HG02588 (cell line): ENCODE results near the gene SAMD10.
"Not testable (repeated sequence)": the region's sequence is repeated elsewhere in the genome, so short reads cannot be mapped to it uniquely, and the experiment has no call there.

ENCODE experiments used
- ATAC-seq: cut with Tn5 transposase; IDR thresholded peaks from one replicate; pipeline ENCODE4 v1.9.1; 2021; ENCODE audit warnings: mild to moderate bottlenecking, moderate library complexity; ENCODE audit not compliant: unreplicated experiment

Gene SAMD10

DNA sequence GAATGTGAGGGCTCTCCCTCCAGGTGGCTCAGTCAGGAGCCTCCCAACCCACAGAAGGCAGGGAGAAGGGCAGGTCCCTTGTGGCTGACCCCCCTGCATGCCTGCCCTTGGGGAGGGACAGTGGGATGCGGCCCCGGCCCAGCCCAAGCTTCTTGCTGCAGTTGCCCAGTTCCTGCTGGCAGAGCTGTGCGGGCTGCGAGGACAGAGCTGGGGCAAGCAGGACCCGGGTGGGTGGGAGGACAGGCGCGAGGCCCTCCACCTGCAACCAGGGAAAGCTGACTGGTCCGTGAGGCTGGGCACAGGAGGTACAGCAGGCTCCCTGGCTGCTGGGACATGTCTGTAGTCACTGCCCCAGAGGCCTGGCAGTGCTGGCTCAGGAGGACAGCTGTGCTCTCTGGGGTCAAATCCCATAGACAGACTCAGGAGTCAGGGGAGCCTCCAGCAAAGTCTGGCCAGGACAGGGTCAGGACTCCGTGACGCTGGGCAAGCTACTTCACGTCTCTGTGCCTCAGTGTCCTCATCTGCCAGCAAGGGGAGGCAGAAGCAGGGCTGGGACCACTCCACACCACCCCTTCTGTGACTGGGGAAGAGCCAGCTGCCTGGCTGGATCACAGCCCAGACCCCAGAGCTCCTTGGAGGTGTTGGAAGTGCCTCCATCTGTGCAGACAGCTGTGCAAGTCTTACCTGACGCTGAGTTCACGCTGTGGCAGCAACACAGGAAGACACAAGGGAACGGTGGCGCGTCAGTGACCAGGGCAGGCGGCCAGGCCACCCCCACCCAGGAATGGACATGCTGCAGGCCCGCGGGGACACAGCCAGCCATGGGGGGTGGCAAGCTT, 36.3 kb downstream of the SAMD10 start:
- no peak for ATAC-seq

DNA sequence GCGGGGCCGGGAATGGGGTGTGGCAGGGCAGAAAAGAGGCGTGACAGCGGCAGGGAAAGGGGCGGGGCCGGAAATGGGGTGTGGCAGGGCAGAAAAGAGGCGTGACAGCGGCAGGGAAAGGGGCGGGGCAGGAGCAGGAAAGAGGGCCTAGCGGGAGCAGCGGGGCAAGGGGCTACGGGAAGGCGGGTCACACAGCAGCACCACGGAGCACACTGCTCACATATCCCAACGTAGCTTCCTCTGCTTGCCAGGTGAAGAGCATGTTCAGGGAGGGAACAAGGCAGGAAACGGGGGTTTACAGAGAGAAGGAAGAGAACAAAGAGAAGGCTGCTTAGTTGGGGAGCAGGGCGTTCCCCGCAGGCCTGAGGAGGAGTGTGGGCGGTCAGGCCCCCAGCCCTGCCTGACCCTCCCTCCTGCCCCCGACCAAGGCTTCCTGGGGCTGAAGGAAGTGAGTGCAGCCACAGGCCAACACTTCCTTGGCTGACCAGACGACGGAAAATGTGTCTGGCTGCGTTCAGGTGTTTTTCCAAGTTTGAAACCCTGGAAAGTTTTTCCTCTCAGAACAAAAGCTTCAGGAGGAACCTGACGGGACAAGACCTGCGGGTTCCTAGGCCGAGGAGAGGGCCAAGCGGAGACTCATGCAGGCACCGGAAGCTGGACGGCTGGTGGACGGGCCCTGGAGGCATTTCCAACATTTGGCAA, 37.0 kb downstream of the SAMD10 start:
- ATAC-seq, result no peak

DNA sequence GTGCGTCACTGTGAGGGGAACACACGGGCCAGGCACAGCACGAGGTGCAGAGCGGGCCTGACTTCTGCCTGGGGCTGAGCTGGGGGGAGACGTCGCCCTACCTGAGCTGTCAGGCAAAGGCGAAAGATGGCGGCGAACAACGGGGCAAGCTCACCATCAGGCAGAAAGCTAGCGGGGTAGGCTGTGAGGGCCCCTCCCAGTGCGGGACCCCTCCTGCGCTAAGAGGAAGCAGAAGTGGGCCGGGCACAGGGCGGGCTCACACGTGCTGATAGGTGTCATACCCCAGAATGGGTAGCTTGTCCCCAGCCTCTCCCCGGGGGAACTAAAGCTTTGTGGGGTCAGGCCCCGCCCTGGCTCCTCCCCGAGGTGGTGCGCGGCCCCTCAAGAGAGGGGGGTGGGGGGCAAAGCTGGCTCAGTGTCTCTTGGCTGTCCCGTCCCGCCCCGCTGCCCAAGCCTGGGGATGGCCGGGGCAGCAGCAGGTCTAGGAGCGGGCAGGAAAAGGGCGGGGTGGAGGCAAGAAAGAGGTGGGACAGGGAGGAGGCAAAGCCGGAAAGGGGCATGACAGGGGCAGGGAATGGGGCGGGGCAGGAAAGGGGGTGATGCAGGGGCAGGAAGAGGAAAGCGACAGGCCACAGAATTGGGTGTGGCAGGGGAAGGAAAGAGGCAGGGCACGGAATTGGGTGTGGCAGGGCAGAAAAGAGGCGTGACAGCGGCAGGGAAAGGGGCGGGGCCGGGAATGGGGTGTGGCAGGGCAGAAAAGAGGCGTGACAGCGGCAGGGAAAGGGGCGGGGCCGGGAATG, 38.0 kb downstream of the SAMD10 start:
- ATAC-seq, result no peak

DNA sequence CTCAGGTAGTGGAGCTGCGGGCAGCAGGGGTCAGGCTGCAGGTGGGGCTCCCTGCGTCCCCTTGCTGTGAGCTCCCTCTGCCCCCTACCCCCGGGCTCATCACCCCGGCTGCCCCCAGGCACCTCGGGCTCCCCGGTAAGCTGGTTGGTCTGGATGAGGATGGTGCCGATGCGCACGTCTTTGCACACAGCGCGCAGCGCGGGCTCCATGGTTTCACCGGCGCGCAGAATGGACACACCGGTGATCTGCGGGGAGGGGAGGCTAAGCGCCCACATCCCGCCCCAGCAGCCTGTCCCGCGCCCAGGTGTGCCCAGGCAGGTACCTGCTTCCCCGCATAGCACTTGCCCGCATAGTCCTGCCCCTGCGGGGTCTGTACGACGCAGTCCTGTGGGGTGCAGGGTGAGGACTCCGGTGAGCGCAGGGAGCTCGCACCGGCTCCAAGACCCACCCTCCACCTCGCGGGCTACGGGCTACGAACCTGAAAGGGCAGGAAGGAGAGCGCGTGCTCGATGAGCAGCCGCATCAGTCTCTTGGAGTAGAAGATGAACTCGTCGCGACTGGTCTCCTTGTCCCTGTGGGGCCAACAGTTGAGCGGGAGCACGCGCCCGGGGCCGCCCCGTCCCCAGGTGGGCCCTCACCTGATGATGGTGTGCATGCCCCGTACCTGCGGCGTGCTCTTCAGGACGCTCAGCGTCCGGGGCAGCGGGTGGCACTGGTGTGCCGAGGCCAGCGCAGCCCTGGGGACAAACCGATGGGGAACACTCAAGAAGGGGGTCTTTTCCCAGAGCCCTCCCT, 38.8 kb downstream of the SAMD10 start:
- ATAC-seq, result no peak

DNA sequence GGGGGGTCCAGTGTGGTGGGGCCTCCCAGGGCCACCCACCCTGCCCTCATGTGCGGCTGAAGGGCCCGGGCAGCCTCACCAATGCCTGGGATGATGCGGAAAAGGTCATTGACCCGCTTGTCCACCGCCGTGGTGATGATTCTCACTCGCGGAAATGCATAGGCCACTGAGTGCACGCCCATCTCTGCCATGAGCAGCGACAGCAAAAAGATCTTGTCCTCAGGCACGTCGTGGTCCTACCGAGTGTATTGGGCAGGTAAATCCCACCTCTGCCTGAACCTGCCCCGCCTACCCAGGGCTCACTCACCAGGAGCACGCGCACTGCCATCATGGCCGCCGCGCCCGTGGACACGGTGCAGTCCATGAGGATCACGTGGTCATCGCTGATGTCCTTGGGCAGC, 39.4 kb downstream of the SAMD10 start:
- no peak for ATAC-seq

DNA sequence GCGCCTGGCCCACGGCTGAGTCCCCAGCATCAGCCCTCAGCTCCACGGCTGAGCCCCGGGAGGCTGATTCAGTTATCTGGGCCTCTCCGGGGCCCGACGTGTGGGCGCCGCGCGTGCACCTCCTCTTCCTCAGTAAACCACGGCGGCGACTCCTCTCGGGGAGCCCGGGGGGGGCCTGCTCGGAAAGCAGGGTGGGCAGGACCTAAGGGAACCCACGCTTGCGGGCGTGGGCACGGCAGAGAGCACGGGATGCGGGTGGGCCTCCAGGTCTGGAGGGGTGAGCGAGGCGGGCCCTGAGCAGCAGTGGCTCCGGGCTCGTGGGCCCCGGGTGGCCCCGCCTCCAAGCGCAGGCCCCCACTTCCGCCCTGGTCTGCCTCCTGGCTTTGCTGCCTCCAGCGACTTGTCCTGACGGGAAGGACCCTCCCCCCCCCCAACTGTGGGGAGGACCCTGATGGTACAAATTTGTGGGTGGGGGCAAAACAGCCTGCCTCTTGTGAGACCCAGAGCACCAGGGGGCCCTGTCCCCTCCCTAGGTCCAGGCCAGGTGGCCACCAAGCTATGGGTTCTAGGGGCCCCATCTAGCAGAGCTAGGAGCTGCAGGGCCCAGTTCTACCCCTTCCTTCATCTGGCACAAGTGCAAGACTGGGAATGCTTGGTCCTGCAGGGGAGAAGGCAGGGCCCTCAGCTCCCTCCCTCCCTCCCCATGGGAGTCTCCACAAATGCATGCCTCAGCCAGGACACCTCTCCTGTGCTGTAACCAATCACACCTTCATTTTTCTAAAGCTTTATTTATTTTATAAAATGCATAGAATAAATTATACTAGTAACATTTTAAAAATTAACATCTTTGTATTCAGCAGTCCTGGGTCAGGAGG, 40.1 kb downstream of the SAMD10 start:
- no peak for ATAC-seq

DNA sequence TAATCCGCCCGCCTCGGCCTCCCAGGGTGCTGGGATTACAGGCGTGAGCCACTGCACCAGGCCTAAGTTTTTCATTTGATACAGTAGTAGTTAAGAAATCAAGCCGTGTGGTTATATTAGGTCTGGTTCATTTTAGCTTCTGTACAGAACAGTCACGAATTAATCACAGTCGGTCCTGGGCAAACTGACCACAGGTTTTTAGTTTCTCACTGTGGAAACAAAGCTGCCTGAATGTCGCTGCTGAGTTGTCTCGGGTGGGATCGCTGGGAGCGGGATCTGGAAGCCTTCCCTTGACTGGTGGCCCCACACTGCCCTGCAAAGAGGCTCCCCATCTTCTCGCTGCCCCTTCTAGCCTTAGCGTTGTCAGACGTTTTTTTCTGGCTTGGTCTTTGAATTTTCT, 41.8 kb downstream of the SAMD10 start:
- no peak for ATAC-seq

DNA sequence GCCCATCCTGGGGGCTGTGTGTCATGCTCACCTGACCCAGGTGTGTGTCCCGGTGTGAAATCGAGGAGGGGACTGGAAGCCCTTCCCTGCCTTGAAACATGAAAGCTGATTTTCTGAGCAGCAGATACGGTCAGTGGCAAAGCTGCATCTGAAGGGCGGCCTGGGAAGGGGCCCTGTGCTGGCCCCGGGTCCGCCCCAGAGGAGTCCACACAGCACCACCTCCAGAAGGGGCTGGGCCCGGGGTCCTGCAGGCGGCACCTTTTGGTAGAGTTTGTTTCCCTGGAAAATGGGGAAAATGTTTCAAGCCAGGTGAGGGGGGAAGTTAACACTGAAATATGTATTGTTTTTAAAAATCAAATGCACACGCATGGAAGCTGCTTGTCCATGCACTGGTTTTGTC, 44.0 kb downstream of the SAMD10 start:
- no peak for ATAC-seq

DNA sequence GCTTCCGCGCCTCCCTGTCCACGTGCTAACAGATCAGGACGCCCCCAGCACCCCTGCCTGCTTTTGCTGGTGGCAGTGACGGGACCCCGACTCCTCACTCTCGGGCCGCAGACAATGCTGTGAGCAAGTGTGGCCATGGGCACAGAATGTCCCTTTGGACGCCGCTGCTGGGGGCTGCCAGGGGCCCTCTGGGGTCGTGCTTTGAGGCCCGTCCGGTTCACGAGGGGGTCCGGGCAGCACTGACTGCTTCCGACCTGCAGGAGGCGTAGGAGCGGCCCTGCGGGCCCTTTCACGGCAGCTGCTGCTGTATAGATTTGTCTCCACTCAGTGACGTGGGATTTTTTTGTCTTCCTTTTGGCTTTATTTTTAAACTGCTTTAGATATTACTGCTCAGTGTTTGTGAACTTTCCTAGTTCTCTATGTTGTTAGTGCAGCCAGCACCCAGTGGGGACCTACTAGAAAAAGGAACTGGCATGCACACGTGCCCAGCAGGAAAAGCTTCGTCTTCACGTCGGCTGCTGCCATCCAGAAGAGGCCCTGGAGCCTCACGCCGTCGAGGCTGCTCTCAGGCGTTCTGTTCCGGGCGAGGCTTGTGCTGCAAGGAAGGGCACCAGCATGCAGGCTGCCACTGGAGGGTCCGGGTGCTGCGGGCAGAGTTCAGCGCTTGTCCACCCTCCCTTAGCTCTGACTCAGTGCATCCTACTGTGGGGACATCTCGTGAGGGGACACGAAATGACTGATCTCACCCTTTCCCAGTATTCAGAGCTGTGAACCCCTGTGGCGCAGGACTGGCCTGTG, 45.0 kb downstream of the SAMD10 start:
- no peak for ATAC-seq

DNA sequence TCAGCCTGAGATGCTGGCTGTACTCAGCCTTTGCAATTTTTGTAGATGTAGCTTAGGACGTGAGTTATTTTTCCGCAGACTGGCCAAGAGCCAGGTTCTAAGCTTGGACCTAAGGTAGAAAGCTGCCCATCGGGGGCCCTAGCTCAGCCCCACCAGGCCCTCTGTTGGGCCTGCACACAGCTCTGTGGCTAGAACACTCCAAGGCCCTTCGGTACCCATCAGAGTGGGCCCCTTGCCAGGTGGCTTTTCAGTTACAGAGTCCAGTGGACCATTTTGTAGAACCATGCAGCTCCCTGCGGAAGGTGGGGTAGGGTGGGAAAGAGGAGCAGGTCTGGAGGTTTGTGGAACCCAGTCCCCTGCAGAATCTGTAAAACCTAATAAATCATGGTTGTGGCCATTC, 45.8 kb downstream of the SAMD10 start:
- ATAC-seq, result no peak

DNA sequence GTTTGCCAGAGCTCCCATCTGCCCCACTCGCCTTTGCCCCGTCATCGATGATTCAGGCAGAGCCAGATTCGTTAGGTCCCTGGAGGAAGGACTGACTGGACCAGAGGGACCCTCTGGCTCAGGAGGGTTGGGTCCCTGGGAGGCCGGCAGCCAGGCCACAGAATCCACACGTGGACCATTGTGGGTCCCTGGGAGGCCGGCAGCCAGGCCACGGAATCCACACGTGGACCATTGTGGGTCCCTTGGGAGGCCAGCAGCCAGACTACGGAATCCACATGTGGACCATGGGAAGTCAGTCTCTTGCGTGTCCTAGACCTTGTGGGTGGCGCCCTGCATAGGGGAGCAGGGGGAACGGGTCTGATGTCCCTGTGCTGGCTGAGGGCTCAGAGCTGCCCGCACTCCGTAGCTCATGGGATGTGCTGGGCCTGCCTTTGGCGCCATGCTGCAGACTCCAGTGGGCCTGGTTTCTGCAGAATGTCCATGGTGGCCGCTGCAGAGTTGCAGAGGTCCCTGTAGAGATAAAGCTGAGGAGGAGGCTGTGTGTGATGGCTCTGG, 46.8 kb downstream of the SAMD10 start:
- no peak for ATAC-seq

DNA sequence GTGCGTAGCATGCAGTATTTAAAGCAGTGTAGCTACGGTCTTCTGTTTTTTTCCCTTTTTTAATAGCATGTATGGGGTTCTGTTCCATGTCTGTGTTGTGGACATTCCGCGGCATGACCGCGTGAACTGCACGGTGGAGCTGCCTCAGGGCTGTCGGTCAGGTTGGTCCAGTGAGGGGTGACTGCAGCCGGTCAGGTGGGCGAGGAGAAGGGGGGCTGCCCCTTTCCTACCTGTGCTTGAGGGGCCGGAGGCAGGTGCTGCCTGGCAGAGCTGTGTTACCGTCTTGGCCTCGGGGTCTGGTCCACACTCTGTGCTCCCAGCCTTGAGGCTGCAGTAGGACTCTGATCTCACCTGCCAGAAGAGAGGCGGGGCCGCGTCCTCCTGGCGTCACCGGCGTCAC, 47.7 kb downstream of the SAMD10 start:
- ATAC-seq, result no peak

DNA sequence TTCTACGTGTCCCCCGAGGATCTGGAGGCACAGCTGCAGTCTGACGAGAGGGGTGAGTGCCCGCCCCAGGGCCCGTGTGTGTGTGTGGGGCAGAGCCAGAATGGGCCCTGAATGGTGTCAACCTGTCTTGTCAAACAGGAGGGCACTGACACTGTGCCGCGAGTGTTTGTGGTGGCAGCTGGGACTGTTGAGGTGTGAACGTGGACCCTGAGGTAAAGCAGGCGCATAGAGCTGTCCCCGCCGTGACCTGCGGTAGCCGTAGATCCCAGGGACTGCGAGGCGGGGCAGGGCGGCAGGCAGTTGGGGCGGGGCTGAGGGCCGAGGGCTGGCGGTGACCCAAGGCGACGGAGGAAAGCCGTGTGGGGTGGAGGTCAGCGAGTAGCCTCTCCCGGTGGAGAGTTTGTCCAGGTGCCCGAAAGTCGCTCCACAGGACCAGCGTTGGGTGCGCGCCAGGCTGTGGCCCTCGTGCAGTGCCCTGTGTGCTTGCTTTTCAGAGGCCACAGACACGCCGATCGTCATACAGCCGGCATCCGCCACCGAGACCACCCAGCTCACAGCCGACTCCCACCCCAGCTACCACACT, 48.4 kb downstream of the SAMD10 start:
- no peak for ATAC-seq

DNA sequence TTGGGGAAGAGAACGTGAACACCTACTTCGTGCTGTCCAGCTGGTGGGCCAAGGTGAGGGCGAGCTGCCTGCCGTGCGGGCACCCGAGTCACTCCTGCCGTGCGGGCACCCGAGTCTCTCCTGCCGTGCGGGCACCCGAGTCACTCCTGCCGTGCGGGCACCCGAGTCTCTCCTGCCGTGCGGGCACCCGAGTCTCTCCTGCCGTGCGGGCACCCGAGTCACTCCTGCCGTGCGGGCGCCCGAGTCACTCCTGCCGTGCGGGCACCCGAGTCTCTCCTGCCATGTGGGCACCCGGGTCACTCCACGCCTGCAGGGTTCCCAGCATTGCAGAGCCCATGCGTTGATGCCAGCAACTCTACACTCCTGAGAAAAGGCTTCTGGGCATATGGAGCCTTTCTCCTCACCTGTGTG, 50.0 kb downstream of the SAMD10 start:
- ATAC-seq, result not testable (repeated sequence)

DNA sequence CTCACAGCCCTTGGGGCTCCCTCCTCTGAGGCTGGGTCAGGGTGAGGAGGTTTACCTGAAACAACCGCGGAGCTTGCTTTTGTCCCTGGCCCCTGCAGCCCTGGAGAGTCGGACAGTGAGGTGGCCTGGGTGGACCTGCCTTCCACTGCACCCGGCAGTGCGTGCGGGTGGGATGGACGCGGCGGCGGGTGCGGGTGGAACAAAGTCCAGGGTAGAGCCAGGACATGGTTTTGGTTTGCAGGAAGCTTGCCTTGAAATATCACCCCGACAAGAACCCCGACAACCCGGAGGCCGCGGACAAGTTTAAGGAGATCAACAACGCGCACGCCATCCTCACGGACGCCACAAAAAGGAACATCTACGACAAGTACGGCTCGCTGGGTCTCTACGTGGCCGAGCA, 50.4 kb downstream of the SAMD10 start:
- no peak for ATAC-seq

DNA sequence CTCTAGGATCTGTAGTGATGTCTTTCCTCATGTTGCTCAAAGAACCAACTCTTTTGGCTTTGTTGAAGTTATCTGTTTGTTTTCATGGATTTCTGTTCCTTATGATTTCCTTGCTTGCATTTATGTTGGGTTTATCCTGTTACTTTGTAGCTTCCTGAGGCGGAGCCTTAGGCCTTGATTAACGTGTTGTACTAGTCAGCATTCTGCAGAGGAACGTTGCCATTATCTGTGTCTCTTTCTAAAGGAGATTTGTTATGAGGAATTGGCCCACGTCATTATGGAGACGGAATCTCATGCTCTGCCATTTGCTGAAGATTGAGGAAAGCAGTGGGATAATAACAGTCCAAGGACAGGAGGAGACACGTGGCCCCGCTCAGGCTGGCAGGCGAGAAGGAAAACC, 53.1 kb downstream of the SAMD10 start:
- ATAC-seq, result no peak

DNA sequence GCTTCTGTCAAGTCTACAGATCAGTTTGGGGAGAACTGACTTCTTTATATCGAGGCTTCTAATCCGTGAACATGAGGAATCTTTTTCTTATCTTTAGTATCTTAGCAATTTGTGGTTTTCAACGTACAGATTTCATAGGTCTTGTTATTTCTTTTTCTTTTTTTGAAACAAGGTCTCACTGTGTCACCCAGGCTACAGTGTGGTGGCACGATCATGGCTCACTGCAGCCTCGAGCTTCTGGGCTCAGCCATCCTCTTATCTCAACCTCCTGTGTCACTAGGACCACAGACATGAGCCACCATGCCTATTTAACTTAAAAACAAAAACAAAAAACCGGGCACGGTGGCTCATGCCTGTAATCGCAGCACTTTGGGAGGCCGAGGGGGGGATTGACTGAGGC, 55.2 kb downstream of the SAMD10 start:
- ATAC-seq, result no peak
